ENCODE results near the gene TRIM52.
"Not testable (repeated sequence)": the region's sequence is repeated elsewhere in the genome, so short reads cannot be mapped to it uniquely, and the experiment has no call there.

Gene TRIM52

DNA sequence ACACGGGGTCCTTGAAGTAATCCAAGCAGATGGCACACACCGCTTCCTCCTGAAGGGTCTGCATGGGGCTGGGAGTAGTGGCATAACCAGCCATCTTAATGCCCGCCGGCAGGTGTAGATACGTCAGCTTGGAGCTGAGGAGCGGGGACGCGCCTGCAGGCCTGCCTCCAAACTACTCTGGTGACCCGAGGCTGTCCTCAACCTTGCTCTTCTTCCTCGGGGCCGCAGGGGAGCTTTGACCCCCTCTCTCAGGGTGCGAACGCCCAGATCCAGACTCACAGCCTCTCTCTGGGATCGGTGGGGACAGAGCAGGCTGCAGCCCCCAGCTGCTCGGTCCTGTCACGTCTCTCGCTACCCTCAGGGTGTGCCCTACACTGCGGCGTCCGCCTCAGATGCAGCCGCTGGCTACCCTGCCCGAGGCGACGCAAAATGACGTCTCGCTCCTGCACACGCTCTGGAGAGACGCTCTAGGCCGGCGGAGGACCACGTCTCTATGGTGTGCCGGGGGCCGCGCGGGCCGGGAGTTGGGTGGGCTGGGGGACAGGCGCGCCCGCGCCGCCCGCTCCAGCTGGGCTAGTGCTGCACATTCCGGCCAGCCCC is at the start of gene TRIM52:
TSS of gene TRIM52 (minus strand) at position 424 of the 600 bp plus-strand sequence. CDS start at position 94, 330 bp downstream.
- no peak for DNase-seq

GRCh38 chr5:181287331-181287730 is 26.4 kb upstream of the TRIM52 start:
- not testable (repeated sequence) for DNase-seq

DNA sequence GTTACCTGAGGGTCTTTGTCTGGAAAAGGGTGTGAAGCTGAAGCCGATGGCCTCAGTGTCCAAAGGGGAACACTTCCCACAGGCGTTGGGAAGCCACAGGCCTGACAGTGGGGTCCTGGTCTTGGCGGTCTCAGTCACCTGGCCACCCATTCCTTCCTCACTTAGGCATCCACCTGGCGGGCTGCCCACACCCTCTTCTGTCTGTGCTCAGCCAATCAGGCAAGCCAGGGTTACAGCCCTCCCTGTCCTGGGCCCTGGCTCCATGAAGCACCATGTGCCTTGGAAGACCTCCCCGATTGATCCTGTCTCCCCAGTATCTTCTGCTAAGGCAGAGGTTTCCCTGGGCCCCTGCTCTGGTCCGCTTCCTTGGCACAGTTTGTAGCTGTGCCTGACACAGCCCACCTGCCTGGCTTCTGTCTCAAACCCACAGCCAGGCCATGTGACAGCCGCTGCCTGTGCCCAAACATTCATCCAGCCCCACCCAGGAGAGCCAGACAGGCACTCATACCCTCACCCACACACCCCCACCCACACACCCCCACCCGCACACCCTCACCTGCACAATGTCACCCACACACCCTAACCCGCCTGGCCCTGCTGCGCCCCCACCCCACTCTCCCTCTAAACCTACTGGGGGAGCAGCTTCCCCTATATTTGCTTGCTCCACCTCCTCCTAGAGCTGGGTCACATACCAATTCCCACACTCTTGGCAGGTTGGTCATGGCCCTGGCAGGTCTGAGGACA is 25.2 kb upstream of the TRIM52 start:
- not testable (repeated sequence) for DNase-seq

DNA sequence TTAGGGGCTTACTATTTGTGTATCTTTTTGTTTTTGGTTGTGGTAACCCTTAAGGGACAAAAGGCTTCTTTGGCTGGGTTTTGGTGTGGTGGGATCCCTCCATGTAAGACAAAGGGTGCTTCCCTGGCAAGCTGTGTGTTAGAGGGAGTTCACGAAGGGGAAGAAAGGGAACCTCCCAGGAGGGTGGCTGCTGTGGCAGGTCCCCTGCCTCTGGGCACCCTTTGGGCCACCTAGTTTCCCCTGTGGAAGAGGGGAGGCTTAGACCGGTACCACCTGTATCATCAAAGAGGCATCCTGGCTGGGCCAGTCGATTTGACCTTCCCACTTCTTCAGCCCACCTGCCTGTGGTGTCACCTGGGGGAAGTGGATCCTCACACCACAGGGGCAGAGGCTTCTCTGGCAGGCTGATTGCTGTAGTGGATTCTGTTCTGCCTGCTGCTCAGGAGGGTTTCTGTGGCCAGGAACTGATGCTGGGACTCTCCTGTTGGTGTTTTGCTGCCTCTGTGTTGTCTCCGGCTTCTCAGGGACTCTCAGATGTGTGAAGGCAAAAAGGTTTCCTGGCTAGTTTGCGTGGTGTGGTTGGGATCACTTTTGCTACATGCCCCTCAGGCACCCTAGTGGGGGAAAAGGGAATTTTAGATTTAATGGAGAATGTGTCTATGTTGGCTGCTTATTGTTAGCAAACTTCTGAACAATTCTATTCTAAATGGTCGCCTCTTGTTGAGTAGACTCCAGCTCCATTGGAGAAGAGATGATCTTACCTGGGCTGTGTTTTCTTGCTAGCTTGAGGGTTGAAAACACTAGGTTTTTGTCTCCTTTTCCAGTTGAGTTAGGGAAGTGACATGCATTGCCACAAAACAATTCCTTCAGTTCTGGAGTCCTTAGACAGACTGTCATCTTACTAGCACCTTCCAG is 23.2 kb upstream of the TRIM52 start:
- DNase-seq, result not testable (repeated sequence)

DNA sequence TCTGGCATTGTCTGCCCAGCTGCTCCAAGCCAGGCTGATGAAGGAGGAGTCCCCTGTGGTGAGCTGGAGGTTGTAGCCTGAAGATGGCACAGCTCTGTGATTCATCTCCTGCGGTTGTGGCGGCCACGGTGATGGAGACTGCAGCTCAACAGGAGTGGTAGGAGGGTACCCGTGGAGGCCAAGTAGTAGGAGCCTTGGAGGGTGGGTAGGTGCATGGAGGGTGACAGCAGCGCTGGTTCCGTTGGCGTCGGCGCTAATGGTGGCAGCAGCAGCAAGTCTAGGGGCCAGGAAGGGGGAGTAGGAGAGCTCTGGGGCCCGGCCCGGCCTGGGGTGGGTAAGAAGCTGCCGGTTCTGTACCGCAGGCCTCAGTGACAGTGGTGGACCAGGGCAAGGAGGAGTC is 22.4 kb upstream of the TRIM52 start:
- DNase-seq, result no peak

DNA sequence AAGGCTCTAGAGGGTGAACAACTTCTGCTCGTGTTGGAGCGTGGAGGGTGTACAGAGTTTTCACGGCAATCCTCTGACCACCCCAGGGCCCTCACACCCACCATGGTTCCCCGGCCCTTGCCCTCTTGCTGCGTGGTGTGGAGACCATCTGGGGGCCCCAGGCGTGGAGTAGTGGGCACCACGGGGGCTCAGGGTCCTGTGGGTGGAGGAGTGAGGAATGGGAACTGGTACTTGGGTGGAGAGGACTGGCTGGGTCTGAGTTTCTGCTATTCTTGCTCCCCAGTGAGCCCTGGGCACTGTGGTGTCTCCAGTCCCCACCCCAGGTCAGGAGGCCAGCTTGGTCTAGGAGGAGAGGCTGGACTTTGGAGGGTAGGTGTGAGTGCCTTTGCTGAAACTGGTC is 21.9 kb upstream of the TRIM52 start:
- no peak for DNase-seq

DNA sequence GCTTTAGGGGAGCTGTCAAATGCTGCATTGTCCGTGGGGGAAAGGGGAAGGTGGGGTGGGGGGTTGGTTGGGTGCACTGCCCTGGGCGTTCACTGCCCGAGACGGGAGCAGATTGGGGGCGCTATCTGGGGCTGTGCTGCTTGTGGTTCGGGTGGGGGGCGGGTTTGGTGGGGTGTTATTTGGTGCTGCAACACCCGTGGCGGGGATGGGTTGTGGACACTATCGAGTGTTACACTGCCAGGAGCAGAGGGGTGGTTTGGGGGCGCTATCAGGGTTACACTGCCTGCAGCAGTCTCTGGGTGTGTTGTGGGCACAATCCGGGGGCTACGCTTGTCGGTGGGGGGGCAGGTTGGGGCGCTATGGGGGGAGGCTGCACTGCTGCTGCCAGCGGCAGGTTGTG is 21.5 kb upstream of the TRIM52 start:
- not testable (repeated sequence) for DNase-seq

DNA sequence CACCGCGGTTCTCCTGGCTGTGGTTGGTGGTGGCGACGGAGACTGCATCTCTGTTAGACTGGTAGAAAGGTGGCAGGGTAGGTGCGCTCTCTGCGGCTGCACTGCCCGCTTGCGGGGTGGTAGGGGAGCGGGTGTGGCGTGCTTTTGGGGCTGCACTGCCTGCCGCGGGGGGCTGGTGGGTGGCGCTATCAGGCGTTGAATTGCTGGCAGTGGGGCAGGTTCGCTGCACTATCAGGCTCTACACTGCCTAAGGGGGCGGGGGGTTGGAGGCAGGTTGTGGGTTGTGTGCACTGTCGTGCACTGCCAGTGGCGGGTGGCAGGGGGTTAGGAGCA is 21.0 kb upstream of the TRIM52 start:
- no peak for DNase-seq

- DNase-seq, result no peak
Measured at GRCh38 chr5:181281077-181281983, 20.4 kb upstream of the TRIM52 start.

DNA sequence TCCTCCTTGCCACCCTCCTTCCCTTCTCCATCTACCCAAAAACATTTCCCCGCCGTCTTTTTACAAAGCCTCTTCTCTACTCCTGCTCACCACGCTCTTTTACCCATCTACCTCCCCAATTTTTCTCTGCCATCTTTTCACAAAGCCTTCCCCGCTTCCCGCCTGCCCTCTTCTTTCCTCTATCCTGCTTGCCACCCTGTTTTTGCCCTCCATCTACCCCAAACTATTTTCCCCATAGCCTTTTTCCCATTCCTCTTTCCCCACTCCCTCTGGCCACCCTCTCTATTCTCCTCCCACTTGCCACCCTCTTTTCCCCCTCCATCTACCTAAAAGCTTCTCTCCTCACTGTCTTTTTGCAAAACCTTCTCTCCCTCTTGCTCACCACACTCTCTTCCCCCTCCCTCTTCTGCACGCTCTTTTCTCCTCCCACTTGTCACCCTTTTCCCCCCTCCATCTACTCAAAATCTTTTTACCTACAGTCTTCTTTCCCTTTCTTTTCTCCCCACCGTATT is 19.4 kb upstream of the TRIM52 start:
- no peak for DNase-seq

DNA sequence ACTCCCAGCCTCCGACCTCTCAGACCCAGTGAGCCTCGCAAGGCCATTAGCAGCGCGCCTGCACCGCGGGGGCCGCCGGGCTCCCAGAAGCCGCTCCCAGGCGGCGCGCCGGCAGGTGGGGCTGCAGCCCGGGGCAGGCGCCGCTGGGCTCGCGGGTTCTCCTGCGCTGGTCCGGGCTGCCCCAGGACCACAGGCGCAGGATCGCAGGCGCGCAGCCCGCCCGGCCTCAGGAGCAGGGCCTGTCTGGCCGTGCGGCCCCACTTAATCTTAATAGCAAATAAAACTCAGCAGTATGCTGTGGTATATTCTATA is 12.4 kb upstream of the TRIM52 start:
- DNase-seq, result not testable (repeated sequence)

DNA sequence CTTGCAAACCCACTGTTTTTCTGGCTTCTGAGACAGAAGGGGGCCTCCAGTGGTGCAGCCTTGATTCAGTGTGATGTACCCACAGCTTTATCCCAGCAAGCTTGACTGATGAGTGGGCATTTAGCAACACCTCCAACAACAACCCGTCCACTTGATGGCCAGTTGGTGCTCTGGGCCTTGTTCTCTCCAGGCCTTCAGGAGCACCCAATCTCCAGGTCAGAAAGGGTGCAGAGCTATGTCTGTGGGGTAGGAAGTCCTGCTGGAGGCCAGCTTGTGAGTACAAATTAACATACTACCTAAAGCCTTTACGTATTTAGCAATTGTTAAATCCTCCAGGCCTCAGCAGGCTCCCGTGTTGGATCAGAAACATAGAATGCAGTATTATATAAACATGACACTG is 10.1 kb upstream of the TRIM52 start:
- no peak for DNase-seq

- DNase-seq, result not testable (repeated sequence)
Measured at GRCh38 chr5:181267907-181268306, 7.0 kb upstream of the TRIM52 start.

- DNase-seq, result not testable (repeated sequence)
Measured at GRCh38 chr5:181267291-181267904, 6.5 kb upstream of the TRIM52 start.

DNA sequence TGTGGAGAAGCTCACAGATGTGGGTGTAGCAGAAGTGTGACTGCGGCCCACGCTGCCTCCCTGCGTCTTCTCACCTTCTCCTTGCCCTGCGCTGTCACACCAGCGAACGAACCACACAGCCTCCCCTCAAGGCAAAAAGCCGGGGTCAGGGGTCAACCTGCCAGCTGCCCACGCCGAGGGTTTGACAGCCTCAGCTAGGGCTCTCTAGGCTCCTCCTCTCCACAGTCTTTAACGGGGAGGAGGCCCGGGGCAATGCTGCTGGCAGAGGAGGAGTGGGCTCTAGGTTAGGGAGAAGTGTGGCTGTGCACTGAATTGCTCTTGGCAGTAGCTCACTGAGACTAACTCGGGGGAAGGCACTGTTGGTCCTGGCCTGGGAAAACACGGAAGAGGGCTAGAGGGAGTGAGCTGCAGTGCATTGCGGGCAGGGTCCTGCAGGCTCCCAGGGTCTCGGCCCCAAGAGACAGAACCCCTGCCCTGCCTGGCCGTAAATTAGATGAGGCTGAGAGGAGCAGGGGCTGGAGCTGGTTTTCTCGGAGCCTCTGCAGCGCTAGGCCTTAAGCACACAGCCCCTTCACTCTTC is 4.2 kb upstream of the TRIM52 start:
- DNase-seq, result no peak

GRCh38 chr5:181263633-181264032 is 2.7 kb upstream of the TRIM52 start:
- no peak for DNase-seq

- no peak for DNase-seq
Measured at GRCh38 chr5:181261320-181262049, 542 bp upstream of the TRIM52 start.

GRCh38 chr5:181259974-181260719 is 796 bp downstream of the TRIM52 start:
- no peak for DNase-seq

DNA sequence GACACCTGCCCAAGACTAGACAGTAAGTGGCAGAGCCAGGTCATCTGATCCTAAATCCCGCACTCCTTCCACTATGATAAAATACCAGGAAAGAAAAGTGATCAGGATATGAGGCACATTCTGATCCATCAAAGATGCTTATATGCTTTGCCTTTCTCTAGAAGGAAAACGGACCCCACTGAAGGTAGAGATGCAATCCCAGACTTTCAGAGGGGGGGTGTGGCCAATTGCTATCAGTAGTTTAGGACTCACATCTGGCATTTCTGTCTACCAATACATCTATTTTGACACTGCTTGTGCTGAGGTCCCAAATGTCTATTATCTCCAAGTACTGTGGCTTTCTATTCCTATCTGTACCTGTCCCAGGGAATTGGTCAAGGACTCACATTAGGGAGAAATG is 1.7 kb downstream of the TRIM52 start:
- DNase-seq, result no peak

DNA sequence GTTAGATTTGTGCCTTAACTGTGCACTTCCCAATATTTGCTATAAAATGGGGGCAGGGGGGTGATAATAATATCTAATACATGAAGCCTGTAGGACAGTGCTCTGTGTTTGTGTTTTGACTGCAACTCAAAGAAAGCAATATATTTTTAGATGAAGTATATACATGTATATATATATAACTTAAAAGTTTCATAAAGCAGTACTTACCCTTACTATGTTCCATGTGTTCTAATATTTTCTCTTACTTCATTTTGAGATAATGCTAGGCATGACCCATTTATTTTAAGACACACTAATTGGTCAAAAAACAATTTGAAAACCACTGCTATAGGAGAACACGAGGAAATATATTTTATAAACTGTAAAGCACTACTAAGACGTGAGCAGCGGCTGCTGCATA is 2.4 kb downstream of the TRIM52 start:
- no peak for DNase-seq
